Left kidney (tissue), 2 donors: ENCODE results near the gene CALHM6. TPM values are rescaled to one million over a fixed set of nuclear protein-coding genes. Genes with fewer than 3 reads are reported as not detected.
"Not testable (repeated sequence)": the region's sequence is repeated elsewhere in the genome, so short reads cannot be mapped to it uniquely, and the experiment has no call there.

Source experiments
- DNase-seq: peaks from one replicate; pipeline ENCODE4 v3.0.0-alpha.2; 2013
- polyA plus RNA-seq: library from polyadenylated mRNA; unstranded; fragments of 120-200 nt; gene quantifications from one replicate; pipeline ENCODE4 v1.2.1, GENCODE V29; 2013; ENCODE audit not compliant: insufficient read length

CALHM6 gene
- polyA plus RNA-seq, 1 donor = 3.6 TPM

DNA sequence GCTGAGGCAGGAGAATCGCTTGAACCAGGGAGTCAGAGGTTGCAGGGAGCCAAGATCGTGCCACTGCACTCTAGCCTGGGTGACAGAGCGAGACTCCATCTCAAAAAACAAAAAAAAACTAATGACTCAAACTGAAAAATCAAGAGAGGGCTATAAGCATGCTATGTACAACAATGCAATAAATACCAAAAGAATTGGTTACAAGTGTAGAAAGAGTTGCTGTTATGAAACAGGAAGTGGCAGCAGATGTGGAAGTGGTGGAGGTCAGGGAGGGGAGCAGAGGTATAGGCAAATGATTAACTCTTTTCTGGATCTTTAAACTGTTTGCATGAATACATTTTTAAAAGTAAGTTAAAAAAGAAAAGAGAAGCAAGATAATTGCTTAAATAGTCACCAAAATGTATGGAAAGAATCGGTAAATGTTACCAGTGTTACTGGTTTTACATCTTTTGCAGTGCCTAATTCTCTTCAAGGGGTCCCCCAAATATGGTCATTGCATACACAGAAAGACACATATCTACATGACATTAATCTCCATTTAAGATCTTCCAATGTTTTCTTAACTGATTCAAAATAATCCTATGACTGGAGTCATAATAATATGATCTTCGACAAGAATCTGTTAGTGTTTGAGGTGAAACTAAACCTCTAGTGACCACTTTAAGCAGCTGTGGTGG is 15.0 kb downstream of the CALHM6 start:
- no peak for DNase-seq

DNA sequence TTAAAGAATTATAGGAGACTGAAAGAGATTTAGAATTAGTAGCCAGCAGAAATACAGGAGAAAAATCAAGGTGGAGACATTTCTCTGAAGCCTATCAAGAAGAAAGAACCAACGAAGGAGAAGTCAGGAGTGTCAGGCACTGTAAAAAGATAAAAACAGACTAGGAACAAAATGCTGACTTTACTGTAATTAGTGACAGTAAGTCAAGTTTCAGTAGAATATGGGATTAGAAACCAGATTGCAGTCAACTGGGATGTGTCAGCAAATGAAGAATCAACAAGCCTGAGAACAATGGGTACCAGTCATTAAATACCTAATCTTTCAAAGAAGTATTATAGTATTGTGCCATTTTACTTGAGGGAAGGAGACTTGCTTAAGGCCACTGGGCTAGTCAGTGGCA is 21.6 kb downstream of the CALHM6 start:
- DNase-seq = no peak

DNA sequence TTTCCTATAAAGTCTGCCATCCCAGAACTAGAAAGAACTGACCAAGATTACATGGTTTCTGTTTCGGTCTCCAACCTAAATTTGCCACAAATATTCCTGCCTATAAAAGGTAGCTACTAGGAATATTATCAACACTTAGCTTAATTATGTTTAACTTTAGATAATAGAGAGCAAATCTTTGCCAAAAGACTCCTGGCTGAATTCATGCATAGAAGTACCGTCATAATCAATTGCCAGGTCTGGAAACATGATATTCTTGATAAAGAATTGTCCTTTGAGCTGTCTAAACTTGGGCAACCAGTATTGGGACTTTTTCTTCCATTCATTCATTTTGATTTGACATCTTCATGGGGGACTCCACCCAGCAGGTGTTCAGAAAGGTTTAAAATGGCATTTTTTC is 22.4 kb downstream of the CALHM6 start:
- DNase-seq = no peak

DNA sequence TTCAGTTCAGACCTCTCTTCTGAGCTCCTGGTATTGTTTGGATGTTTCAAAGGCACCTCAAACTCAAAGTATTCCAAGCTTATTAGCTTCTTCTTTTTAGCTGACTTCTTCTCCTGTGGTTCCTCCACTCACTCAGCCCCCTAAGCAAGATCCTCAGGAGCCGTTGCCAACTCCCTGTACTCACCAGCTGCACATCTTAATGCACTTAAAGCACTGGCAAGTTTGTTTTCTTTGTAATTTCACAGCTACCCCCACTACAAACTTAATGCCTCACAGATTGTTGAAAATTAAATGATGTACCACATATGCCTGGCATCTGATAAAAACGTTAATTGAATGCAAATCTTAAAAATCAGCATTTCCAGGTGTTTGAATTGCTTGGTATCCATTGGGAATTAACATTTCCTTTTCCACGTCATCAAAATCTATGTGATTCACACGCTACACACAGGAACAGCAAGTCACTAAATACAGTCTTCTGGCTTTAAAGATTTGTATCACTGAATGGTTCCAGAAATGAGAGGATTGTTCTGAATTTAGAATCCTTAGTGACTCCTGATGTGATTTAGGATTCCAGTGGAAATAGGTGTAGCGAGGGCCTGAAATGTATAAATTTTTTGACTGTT is 24.5 kb downstream of the CALHM6 start:
- no peak for DNase-seq

DNA sequence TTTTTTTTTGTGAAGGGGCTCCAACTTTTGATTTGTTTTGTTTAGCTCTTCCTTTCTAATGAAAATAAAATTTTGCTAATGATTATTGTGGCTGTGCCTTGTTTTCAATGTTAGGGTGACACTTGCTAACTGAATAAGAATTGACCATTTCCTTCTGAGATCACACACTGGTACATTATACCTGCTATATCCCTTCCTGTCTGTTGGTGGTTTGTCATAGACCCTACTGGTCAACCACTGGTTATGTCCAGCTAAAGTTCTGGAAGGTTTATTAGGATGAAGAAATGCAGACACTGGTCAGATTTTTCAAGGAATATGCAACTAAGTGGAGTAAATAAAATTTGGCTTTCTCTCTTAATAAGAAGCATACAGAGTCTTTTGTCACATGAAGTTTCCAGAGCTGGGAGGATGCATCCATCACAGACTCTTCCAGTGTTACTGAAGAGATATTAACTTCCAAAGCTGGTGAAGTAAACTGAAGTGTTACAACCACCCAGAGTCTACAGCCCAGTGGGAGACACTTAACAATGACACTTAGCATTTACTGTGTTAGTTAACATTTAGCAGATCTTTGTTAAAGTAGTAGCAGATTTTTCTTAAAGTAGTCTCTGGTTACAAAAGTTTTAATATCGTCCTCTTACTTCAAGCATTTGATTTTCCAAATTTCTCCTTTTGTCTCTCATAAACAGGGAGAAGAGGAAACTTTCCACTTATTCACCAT is 30.6 kb downstream of the CALHM6 start:
- DNase-seq = no peak

DNA sequence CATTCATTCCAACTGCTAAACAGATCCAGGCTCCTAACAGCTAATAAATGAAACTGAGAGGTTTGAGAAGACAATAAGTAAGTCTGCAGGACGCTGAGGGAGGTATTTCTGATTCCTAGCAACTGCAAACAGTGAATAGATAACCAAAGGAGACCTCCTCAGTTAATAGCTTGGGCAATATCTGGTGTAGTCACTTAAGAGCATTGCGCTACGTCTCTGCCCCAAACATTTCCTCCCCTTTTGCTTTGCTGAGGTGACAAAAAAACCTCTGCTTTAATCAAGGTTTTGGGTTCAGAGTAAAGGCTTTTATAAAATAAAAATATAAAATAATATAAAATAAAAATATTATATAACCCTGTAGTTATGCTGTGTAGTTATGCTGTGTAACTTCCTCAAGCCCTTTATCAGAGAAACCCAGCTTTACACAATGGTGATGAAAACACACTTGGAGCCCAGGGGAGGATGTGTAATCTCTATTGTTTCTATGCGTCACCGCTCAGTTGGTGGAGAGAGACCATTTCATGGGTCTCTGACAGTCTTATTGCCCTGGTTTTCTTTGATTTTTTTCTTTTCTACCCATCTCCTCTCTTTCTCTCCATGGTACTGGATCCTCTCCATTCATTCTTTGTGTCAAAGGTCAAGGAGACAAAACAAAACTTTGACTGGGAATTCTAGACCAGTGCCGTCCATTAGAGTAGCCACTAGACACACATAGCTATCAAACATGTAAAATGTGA is 31.3 kb downstream of the CALHM6 start:
- DNase-seq = no peak

DNA sequence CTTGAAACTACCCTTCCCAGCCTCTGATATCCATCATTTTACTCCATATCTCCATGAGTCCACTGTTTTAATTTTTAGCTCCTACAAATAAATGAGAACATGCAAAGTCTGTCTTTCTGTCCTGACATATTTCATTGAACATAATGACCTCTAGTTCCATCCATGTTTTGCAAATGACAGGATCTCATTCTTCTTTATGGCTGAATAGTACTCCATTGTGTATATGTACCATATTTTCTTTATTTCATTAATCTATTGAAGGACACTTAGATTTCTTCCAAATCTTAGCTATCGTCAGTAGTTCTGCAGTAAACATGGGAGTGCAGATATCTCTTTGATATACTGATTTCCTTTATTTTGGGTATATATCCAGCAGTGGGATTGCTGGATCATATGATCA is 34.0 kb downstream of the CALHM6 start:
- DNase-seq = not testable (repeated sequence)

DNA sequence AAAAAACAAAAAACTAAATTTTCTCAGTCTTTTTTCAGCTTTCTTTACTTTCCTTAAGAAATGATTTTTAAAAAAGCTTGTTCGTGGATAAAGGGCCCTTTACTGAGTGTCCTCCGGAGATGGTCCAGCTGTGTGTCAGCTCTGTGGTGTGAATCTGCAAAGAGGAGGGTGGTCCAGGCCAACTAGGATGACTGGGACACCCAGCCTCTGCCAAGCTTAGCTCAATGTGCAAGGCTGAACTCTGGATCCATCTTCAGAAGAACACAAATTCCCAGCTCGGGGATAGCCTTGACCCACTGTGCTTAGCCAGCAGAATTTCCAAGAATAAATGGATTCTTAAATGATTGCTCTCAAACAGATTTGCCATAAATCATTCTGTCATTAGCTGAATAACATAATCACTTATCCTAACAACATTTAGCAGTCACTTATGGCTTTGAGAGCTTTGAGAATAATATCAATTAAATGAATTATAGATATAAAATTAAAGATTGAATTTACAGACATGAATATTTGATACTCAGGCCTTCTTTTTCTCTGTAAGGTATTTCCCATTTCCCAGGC is 36.0 kb downstream of the CALHM6 start:
- no peak for DNase-seq

DNA sequence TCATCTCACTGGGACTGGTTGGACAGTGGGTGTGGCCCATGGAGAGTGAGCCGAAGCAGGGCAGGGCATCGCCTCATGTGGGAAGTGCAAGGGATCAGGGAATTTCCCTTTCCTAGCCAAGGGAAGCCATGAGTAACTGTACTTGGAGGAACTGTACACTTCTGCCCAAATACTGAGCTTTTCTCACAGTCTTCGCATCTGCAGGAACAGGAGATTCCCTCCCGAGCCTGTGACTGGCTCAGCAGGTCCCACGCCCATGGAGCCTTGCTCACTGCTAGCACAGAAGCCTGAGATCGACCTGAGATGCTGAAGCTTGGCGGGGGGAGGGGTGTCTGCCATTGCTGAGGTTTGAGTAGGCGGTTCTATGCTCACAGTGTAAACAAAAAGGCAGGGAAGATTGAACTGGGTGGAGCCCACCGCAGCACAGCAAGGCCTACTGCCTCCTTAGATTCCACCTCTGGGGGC is 39.8 kb downstream of the CALHM6 start:
- DNase-seq = no peak

DNA sequence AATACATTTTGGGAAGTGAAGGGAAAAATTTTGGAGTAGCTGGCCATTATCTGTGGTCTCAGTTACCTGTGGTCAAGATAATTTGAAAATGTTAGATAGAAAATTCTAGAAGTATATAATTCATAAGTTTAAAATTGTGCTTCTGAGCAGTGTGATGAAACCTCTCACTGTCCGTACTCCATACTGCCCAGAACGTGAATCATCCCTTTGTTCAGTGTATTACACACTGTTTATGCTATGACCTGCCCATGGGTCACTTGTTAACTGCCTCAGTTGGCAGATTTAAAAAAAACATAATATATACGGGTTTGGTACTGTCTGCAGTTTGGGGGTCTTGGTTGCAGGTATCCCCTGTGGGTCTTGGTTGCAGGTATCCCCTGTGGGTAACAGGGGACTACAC is 46.1 kb downstream of the CALHM6 start:
- no peak for DNase-seq

DNA sequence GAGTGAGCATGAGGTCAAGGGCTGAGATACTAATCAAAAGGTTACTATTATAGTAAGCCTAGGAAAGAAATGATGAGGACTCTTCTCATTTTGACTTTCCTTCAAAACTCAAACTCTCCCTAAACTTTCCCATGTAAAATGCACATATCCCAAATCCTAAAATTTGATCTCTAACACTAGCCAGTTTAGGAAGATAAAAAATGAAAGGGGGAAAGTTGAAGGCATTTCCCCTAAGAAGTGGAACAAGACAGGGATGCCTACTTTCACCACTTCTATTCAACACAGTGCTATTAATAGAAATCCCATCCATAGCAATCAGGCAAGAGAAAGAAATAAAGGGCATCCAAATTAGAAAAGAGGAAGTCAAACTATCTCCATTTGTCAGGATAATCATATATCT is 47.4 kb downstream of the CALHM6 start:
- DNase-seq = no peak

DNA sequence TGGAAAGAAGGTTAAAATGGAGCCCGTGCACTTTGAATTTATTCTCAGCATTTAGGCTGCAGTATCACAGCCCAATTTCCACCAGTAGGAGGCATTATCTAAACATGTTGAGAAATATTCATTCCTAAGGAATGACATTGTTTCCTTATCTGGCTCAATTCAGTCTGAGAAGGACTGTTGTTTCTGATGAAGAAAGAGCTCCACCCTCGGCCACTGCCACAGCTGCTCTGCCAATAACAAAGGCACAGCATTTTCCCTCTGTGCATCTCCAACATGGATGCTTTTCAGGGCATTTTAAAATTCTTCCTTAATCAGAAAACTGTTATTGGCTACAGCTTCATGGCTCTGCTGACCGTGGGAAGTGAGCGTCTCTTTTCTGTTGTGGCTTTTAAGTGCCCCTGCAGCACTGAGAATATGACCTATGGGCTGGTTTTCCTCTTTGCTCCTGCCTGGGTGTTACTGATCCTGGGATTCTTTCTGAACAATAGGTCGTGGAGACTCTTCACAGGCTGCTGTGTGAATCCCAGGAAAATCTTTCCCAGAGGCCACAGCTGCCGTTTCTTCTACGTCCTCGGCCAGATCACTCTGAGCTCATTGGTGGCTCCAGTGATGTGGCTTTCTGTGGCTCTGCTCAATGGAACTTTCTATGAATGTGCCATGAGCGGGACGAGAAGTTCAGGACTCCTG is 50.4 kb downstream of the CALHM6 start, which contains the start of gene CALHM5:
Gene CALHM5 (plus strand): TSS at position 216 of the 687 bp plus-strand sequence. CDS start 58 bp downstream, at position 274.
- DNase-seq = no peak

DNA sequence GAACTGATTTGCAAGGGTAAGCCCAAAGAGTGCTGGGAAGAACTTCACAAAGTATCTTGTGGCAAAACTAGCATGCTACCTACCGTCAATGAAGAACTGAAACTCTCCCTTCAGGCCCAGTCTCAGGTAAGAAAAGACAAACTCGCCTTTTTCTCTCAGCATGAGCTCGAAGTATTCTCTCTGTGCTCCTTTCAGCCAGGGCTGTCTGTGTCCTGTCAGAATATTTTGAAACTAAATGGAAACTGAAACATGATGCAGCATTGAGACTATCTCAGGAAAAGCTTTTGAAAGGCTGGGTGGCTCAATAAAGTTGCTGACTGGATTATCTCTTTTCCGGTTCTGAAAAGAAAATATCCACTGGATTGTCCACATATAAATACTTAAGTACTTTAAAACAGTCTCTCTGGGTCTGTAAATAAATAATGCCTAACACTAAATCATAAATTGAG is 51.0 kb downstream of the CALHM6 start:
- DNase-seq = no peak

DNA sequence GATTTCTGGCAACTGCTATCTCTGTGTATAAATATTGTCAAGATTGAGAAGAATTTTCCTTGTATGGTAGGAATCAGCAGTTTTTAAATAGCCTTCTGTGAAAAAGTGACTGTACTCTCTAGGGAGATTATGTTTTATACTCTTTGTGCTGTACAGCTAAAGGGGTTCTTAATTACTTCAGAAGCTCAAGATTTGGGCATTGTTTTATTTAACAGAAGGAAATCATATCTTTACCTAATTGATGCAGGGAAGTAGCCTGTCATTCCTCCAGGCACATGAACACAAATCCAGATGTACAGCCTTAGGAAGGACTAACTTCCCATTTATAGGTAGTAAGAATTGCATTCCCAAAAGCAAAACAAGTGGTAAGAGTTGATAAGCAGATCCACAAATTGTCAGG is 51.6 kb downstream of the CALHM6 start:
- DNase-seq = no peak

Other genes with a start within 250 kb of the CALHM6 start
- 63.1 TPM for gene TSPYL4, start 207.3 kb upstream of the CALHM6 start, polyA plus RNA-seq
- gene TSPYL1, start 181.4 kb upstream of the CALHM6 start, polyA plus RNA-seq = 103 TPM
- 45.5 TPM for gene DSE, start 90.4 kb upstream of the CALHM6 start, polyA plus RNA-seq
- gene CALHM5, start 50.3 kb downstream of the CALHM6 start, polyA plus RNA-seq = 2.6 TPM
- 0.53 TPM for gene TRAPPC3L, start 84.3 kb downstream of the CALHM6 start, polyA plus RNA-seq
- 1.4 TPM for gene CALHM4, start 92.4 kb downstream of the CALHM6 start, polyA plus RNA-seq
- gene RWDD1, start 110.1 kb downstream of the CALHM6 start, polyA plus RNA-seq = 82.8 TPM
- 4.2 TPM for gene RSPH4A, start 155.1 kb downstream of the CALHM6 start, polyA plus RNA-seq
- gene ZUP1, start 207.4 kb downstream of the CALHM6 start, polyA plus RNA-seq = 17.0 TPM
- gene KPNA5, start 219.8 kb downstream of the CALHM6 start, polyA plus RNA-seq = 22.6 TPM